CD1c-positive myeloid dendritic cell (primary cell): Measurements from ENCODE around the gene CFAP57.
A peak's percentile ranks its signal among the peaks of the same experiment; 100 is the strongest.

Source experiments
- DNase-seq: peaks from one replicate; pipeline ENCODE4 v3.0.0-alpha.2; 2016; ENCODE audit errors: extremely low spot score

The CFAP57 gene

DNA sequence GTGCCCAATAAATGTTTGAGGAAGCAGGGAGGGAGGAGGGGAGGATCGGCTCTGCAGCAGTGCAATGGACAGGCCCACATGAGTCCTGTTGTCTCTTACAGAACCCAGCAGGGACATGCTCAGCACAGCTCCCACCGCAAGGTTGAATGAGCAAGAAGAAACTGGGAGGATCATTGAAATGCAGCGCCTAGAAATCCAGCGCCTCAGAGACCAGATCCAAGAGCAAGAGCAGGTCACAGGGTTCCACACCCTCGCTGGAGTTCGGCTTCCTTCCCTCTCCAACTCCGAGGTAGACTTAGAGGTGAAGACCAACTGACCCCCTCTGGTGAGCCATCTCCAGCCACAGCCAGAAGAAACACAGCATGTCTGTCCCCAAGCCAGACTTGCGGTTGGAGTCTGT, 81.7 kb downstream of the CFAP57 start:
- no peak for DNase-seq

DNA sequence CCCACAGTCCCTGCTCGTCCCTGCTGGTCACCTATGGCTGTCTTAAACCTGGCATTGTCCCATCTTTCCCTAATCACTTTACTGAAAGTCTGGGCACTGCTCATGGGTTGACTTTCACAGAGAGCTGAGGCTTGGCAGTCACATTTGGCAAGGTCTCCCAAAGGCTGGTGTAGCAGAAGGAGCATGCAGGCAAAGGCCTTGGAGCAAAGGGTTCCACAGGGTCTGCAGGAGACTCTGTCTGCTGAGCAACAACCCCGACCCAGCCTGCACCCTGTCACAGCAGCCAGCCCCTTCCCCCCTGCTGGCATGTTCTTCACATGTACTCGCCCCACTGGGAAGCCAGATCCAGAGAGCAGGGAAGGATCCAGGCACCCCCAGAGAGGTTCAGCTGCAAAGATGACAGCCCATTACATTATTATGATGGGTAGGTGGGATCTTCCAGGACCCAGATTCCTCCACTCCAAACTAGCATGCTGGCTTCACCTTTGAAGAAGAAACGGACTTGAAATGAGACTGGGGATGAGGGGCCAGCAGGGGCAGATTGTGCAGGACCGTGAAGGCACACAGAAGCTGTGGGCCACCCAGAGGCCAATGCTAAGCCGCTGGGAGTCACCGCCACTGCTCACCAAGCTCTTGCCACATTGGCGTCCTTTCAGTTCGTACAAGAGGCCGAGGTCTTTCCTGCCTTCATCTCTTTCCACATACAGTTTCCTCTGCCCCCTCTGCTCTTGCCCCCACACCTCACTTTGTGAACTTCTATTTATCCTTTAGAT, 83.5 kb downstream of the CFAP57 start:
- DNase-seq, result no peak

DNA sequence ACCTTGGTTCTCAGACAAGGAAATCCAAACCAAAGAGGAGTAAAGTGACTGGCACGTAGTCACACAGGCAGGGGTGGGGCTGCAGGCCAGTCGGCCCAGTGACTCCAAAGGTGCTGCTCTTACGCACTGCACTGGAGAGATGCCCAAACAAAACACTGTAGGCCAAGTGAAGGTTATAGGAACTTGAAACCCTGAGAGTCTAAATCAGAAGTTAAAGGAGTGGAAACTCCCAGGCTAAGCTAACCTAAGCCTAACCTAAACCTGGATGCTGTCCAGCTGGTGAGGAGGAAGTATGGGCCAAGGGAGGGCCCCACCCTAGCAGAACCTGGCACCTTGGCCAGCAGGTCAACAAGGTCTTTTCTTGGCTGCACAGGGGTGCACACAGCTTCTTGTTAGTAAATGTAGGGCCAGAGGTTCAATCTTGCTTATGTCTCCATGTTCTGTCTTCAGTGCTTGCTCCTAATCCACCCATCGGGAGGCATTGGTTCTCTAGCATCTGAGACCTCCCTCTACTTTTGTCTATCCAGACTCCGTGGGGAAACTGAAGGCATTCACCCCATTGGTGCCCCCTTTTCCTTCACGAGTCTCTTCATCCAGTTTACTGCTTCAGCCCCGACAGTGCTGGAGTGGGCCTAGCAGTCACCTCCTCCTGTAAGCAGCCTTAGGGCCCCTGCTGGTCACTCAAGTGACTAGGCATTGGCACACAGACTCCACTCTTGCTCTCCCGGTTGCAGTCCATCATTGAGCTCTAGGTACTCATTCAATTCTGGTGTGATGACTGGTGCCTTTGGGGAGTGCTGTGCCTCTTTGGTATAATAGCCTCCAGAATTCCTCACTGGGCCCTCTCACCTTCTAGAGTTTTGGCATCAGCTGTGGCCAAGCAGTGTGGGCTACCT, 84.8 kb downstream of the CFAP57 start:
- no peak for DNase-seq

DNA sequence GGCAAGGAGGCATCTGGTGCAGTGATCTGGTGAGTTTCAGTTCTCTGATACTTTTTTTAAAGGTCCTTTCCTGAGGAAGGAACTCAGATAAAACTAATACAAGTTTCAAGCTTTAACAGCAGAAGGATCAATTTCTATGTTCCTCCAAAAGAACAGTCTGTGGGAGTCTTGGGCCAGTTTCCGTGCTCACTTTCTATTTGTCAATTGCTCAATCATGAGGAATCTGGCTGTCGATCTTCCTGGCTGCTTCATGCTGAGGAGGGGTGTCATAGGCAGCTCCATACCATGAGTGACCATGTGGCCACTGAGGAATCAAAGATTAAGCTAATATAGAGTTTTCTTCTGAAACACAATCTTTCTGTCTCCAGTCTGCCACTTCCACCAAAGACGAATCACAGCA, 86.2 kb downstream of the CFAP57 start:
- no peak for DNase-seq

DNA sequence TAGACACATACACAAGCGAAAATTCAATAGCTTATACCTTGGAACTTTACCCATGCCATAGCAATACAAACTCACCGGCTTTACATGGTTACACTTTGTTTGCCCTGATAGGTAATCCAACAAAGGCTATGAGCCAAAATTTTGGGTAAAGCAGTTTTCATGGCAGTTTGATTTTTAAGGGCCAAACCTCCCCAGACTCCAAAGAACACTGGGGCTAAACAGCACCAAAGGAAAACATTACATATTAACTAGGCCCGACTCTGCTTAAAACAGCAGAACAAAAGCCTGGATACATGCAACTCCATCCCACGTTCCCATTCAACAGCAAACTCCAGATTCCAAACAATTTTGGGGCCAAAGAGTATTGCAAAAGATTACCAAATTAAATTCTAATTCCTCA, 93.3 kb downstream of the CFAP57 start:
- DNase-seq, result no peak

DNA sequence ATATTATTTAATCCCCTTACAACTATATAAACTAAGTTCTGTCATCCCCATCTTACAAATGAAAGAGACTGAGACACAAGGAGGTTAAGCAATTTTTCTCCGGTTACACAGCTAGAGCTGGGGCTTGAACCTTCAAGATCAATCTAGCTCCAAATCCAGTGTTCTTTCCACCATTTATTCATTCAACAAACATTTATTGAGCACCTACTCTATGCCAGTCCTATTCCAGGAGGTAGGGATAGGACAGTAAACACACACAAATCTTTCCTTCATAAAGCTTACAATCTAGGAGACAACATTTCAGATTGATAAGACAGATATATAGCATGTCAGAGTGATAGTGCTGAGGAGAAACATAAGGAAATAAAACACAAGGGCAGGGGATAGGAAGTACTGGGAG, 94.8 kb downstream of the CFAP57 start:
- DNase-seq, result no peak

DNA sequence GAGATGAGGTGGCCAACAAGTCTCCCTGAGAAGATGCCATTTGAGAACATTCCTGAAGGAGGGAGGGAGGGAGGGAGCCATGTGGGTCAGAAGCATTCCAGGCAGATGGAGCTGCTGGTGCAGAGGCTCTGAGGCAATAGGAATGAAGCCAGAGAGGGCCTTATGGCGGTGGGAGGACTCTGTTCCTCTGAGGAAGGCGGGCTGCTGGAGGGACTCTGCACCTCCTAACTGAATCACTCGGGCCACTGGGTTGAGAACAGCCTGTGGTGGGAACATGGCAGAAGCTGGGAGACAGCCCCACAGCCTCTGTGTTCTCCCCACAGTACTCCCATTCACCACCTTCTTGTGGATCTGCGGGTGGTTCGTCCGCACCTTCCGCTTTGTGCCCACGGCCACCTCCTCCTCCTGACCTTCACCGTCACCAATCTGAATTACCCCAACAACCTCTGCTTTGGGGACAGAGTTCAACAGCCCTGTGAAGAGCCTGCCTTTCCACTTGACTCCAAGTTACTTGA, 95.2 kb downstream of the CFAP57 start:
- DNase-seq, result no peak

DNA sequence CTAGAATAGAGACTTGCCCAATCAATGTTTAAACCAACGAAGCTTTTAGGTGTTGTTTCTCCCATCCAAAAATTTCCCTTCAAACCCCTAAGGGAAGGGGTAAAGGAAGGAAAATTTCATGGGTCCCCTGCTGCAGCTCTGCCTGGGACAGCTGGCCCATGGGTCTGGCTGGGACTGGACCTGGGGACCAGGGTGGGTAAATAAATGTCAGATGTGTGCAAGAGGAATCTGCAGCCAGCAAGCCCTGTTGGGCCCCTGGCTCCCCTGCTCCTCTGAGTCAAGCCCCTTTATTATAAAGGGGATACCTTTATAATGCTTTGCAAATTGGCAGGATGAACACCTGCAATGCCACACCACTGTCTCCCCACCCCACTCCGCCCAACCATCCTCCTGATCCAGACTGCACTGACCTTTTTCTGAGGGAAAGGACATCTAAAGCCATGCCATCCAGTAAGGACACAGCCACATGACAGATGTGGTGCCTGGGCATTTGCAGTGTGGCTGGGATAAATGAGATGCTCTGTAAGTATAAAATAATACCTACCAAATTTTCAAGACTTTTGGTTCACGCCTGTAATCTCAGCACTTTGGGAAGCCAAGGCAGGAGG, 95.8 kb downstream of the CFAP57 start:
- DNase-seq, result no peak

DNA sequence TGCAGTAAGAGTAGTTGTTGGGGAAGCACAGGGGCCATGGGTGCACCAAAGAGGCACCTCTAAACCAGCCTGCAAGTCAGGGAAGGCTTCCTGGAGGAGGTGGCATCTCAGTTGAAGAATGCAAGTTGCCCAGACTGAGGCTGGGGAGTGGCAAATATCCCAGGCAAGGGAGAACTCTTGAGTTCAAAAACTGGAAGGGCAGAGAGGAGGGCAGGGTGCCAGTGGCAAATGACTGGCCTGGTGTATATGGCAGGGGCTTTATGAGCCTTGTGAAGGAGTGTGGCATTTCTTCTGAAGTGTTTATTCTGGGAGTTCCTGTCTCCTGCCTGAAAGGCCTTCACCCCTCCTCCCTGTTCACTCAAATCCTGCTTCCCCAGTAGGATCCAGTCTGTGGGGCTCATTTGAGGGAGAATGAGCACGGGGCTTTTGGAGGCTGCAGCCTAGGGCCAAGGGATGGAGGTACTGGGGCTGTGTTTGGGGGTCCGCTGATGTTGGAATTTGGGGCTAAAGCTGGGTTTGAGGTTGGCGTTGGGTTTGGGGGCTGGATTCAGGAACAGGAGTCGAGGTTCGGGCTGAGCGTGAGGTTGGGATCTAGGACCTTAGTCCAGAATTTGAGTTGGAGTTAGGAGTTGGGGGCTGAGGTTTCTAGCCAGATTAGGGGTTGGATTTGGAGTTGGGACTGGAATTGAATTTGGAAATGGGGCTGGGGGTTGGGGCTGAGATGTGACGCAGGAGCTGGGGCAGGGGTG, 97.7 kb downstream of the CFAP57 start, which contains the start of gene TMEM125:
TMEM125 (plus strand) TSS at position 357 of the 749 bp plus-strand sequence. CDS start 2,740 bp downstream, outside the sequence.
- DNase-seq, result no peak

DNA sequence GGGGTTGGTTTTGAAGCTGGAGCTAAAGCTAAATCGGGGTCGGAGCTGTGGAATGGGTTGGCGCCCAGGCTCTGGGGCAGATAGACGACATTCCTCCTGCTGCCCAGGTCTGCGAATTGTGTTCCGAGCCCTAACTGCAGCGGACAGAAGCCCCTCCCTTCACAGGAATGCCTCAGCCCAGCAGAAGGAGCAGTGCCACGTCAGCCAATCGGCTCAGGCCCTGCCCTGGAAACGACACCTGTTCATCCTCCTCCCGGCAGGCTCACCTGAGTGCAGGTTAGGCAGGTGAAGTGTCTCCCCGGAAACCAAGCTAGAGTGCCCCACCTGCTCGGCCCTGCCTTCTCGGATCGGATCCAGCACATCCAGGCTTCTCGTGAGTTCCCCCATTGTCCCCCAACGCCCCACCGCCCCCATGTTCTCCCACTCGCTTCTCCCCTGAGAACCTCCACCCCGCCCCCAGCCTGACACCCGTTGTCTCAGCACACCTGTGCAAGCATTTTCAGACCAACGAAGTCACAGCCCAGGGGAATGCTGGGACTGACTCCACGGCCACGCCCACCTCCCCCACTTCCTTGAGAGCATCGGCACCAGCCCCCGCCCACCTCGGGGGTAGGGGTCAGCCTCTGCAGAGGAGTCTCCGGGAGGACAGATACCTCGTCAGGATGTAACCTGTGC, 98.4 kb downstream of the CFAP57 start:
- DNase-seq, result no peak

DNA sequence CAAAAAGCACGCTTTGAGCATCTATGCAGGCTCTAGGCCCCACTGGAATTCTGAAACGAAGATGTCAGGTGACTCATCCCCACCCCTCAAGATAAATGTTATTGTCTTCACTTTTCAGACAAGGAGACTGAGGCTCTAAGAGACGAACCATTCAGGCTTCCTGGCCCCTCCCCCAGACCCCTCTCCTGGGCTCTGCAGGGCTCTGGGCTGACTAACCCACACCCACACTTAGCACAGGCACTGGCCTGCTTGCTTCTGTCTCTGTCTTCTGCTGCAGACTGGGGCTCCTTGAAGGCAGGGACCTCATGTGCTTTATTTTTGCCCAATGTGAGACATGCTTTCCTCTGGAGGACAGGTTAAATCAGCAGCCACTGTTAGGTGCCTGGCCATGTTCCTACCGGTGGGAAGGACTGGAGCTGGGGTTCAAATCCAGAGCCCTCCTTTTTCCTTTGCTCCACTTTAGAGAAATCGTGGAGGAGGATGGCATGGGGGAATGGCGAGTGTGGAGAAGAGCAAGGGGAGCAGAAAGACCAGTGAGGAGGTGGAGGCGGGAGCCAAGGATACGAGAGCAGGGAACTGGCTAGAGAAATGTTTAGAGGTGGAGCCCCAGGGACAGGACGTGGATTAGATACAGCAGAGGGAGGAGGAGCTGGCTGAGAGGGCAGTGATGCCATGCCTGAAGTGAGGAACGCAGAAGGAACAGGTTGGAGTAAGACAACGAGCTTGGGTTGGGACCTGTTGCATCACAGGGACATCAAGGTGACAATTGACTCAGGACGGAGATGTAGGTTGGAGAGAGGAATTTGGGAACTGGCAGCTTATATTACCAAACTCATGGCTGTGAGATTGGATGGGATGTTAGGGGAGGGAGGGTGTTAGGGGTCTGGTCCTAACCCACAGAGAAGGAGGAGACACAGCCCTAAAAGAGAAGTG, 99.3 kb downstream of the CFAP57 start:
- DNase-seq, result no peak

DNA sequence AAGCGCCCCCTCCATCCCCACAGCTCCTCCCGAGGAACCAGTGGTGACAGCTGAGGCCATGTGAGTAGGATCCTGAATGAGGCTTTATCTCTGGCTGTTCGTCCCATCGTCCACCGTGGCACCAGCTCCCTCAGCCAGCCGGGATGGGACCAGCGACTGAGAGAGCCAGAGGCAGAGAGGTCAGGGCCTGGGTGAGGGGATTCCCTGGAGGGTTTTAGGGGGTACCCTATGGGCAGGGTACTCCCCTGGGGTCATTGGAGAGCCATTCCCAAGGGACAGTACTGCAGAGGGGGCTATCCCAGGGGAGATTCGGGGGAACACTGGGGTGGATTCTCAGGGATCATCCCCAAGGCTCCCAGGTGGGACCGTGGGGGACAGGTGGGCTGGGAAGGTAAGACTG, 100.0 kb downstream of the CFAP57 start:
- no peak for DNase-seq

DNA sequence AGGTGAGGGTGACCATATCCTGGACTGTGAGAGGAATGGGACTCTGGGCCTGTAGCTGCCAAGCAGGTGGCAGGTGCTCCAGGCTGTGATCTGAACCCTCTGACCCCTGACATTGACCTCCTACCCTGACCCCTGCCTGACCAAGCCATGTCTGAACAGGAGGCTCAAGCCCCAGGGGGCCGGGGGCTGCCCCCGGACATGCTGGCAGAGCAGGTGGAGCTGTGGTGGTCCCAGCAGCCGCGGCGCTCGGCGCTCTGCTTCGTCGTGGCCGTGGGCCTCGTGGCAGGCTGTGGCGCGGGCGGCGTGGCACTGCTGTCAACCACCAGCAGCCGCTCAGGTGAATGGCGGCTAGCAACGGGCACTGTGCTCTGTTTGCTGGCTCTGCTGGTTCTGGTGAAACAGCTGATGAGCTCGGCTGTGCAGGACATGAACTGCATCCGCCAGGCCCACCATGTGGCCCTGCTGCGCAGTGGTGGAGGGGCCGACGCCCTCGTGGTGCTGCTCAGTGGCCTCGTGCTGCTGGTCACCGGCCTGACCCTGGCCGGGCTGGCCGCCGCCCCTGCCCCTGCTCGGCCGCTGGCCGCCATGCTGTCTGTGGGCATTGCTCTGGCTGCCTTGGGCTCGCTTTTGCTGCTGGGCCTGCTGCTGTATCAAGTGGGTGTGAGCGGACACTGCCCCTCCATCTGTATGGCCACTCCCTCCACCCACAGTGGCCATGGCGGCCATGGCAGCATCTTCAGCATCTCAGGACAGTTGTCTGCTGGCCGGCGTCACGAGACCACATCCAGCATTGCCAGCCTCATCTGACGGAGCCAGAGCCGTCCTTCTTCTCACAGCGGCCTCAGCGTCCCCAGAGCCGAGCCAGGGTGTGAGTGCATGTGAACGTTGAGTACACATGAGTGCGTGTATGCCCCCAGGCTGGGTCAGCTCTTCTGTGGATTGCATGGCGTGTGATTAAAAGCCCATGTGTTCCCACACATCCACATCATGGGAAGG, 100.7 kb downstream of the CFAP57 start:
- no peak for DNase-seq

DNA sequence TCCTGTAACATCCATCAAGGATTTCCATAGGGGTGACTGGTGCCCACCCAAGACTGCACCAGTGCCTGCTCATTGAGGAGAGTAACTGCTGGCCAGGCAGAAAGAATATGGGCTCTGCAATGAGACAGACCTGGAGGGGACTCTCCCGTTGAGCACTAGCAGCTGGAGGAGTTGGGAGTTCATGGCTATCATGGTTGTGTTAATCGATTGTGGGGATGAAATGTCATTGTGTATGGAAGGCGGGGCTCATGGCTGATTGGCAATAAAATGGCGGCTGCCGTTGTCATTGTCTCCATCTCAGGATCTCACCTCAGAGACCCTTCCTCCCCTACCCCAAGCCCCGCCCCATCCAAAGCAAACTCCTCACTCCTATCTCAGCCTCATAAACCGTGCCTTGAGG, 101.6 kb downstream of the CFAP57 start:
- DNase-seq, result no peak

DNA sequence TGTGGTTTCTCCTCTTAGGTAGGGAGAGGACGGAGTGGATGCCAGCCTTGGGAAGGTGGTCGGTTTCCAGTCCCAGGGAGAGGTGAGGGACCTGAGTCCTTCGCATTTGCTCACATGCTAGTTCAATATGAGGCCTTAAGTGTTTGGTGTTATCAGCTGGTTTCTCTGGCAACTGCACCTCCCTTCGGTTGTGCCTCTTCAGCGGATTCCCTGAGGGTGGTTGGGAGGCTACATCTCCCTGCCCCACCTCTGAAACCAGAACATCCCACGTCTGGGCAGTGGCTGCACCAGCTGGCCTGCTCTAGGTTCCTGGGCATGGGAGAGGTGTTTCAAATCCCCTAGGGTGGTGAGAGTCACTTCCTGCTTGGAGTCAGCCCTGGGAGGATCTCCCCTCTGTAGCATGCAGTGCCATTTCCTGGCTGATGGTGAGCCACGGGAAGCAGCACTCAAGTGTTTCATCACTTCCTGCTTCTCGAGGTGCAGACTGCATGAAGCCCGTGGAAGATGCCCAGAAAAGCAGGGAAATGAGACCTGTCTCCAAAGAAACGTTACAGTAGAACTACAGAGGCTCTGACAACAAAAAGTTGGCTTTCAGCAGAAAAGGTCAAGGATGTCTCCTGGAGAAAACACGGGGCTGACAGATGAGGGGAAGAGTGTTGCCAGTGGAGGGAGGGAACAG, 102.1 kb downstream of the CFAP57 start:
- peak; percentile 66 for DNase-seq

DNA sequence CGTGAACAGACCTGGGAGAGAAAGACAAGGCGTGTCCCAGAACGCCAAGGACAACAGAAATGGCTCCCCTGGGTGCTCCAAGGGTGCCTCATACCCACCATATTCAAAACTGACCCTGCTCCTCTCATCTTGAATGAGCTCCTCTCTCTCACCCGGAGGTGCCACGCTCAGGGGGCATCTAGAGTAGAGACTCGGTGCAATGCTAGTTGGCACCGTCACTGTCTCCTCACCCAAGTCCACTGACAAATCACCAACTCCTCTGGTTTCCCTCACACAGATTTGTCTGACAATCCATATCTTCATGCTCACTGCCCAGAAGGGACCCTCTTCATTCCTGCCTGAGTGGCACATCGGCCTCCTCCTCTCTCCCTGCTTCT, 102.7 kb downstream of the CFAP57 start:
- DNase-seq, result no peak

DNA sequence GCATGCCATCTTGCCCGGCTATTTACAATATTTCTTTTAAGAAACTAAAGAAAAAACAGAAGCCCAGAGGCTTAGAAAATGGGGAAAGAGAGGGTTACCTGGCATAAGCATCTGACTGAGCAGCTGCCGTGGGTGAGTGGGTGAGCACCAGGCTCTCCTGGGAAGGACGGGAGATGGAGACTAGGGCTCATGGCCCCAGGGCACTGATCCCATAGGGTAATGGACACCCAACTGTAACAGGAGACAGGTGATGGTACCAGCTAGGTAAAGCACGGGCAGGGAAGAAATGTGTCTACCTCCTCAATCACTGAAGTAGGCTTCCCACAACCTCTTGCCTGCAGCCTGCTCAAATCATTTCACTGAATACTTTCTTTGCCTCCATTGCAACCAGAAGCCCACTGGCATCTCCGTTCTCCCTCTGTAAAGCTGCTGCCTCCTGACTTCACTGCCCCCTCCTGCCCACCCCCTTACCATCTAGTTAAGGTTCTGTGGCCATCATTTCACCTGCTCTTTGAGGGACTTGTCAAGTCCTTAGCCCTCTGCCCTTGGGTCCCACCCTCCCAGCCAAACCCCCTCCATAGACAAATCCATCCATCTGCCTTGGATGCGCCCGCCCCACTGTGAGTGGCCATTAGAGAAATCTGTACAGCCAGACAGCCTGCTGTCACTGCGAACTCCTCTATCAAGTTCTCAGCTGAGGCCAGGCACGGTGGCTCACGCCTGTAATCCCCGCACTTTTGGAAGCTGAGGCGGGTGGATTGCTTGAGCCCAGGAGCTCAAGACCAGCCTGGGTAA, 103.9 kb downstream of the CFAP57 start:
- no peak for DNase-seq
